HepG2 (cell line): ENCODE results near the gene HOXA10. TPM values are rescaled to one million over a fixed set of nuclear protein-coding genes. Genes with fewer than 3 reads are reported as not detected.
A peak's percentile ranks its signal among the peaks of the same experiment; 100 is the strongest.

Experiments used
- ARID4A ChIP-seq: sonication (generic); formaldehyde crosslinking; IDR thresholded peaks from 2 replicates; pipeline ENCODE4 v1.5.0; 2020; ENCODE audit warnings: mild to moderate bottlenecking, missing genetic modification reagents, borderline replicate concordance
- ARNT2 ChIP-seq: sonication (generic); formaldehyde crosslinking; IDR thresholded peaks from 2 replicates; pipeline ENCODE4 v1.8.0; 2022; ENCODE audit warnings: mild to moderate bottlenecking, low read depth, missing genetic modification reagents, moderate library complexity
- GMEB1 ChIP-seq: sonication (generic); formaldehyde crosslinking; IDR thresholded peaks from 2 replicates; pipeline ENCODE4 v1.5.1; 2020; ENCODE audit warnings: missing genetic modification reagents, mild to moderate bottlenecking, borderline replicate concordance
- HDAC2 ChIP-seq: sonication (generic); formaldehyde crosslinking; IDR thresholded peaks from 2 replicates; pipeline ENCODE4 v1.4.0; 2020; ENCODE audit warnings: missing genetic modification reagents
- JARID2 ChIP-seq: sonication (generic); formaldehyde crosslinking; IDR thresholded peaks from 2 replicates; pipeline ENCODE4 v1.8.1; 2023; ENCODE audit warnings: missing genetic modification reagents, inconsistent platforms; ENCODE audit not compliant: insufficient replicate concordance
- LCORL ChIP-seq, 2 experiments: fragments of 450-650 bp in 1 of 2; sonication (generic) in 1 of 2; formaldehyde crosslinking in 1 of 2; IDR thresholded peaks; 2 replicates each; pipeline versions ENCODE4 v1.5.0 to v1.6.1; 2017 to 2020; ENCODE audit warnings: antibody characterized with exemption in 1 of 2, missing genetic modification reagents in 1 of 2
- MYC ChIP-seq: sonication (generic); formaldehyde crosslinking; IDR thresholded peaks from 2 replicates; pipeline ENCODE4 v1.9.0; 2021; ENCODE audit warnings: missing genetic modification reagents, borderline replicate concordance
- NFRKB ChIP-seq: fragments of 450-650 bp; IDR thresholded peaks from 2 replicates; pipeline ENCODE4 v1.6.1; 2017
- POLR2G ChIP-seq: fragments of 200-400 bp; formaldehyde crosslinking; IDR thresholded peaks from 2 replicates; pipeline ENCODE4 v1.6.1; 2018; ENCODE audit warnings: mild to moderate bottlenecking, low read depth, low read length, moderate library complexity
- SMAD1 ChIP-seq: sonication (generic); formaldehyde crosslinking; IDR thresholded peaks from 2 replicates; pipeline ENCODE4 v1.4.0; 2020; ENCODE audit warnings: missing genetic modification reagents, low read depth, mild to moderate bottlenecking, borderline replicate concordance
- ZNF777 ChIP-seq: sonication (generic); formaldehyde crosslinking; IDR thresholded peaks from 2 replicates; pipeline ENCODE4 v1.4.0; 2020; ENCODE audit warnings: missing genetic modification reagents
- ZNF781 ChIP-seq: sonication (generic); formaldehyde crosslinking; IDR thresholded peaks from 2 replicates; pipeline ENCODE4 v1.5.1; 2020; ENCODE audit warnings: borderline replicate concordance, mild to moderate bottlenecking, missing genetic modification reagents; ENCODE audit errors: not compliant biosample characterization
- ZSCAN21 ChIP-seq: sonication (generic); formaldehyde crosslinking; IDR thresholded peaks from 2 replicates; pipeline ENCODE4 v1.8.0; 2022; ENCODE audit warnings: mild to moderate bottlenecking, missing genetic modification reagents, moderate library complexity, borderline replicate concordance
- ZSCAN9 ChIP-seq: IDR thresholded peaks from 2 replicates; pipeline ENCODE4 v1.6.1; 2016; ENCODE audit warnings: borderline replicate concordance
- polyA plus RNA-seq, 8 experiments: library from polyadenylated mRNA; depleted of rRNA in 3 of 8; stranded (reverse) in 7 of 8; unstranded in 1 of 8; fragments of >200 nt; fragmentation: Illumina TruSeq in 4 of 8; extraction: Trizol in 4 of 8; gene quantifications; 2 replicates each; pipeline versions ENCODE4 v1.2.1 to v1.2.3, GENCODE V29; 2011 to 2016; ENCODE audit warnings: low read depth in 4 of 8, missing spikeins in 1 of 8, mixed read lengths in 1 of 8; ENCODE audit not compliant: insufficient read depth in 1 of 8
- total RNA-seq, 5 experiments: library from RNA; depleted of rRNA; stranded (reverse); fragments of >200 nt; fragmentation: Illumina TruSeq; extraction: Trizol; gene quantifications; 2 replicates each; pipeline ENCODE4 v1.2.3, GENCODE V29; 2016; ENCODE audit warnings: low read depth in 1 of 5
- TF ChIP-seq, protein P1 (sequence below): sonication (generic); formaldehyde crosslinking; IDR thresholded peaks from 2 replicates; pipeline ENCODE4 v1.8.0; 2022; ENCODE audit warnings: mild to moderate bottlenecking, missing genetic modification reagents; ENCODE audit not compliant: insufficient replicate concordance
- TF ChIP-seq, protein P2 (sequence below): sonication (generic); formaldehyde crosslinking; IDR thresholded peaks from 2 replicates; pipeline ENCODE4 v1.5.1; 2020; ENCODE audit warnings: missing genetic modification reagents, mild to moderate bottlenecking, borderline replicate concordance

The HOXA10 gene
- total and polyA plus RNA-seq, 2 of the 13 experiments (the other 11 are each of a cell fraction or from before 2014, with no cell fraction given), result not detected

- TF ChIP-seq ARID4A (CRISPR knock-in tag) (peak; percentile 69; the same call in 1 of the 2 replicates), ZSCAN21 (0 out of 2 replicates have a peak, but pooled peaks have one; percentile 68), ZSCAN9 (CRISPR knock-in tag) (peak; percentile 44; the same call in 1 of the 2 replicates), GMEB1 (CRISPR knock-in tag) (peak; percentile 42; the same call in 1 of the 2 replicates), MYC (CRISPR knock-in tag) (peak; percentile 46; the same call in 1 of the 2 replicates), JARID2 (CRISPR knock-in tag) (peak; percentile 37), POLR2G (peak; percentile 26; the same call in 1 of the 2 replicates), ZNF777 (CRISPR knock-in tag) (peak; percentile 44; the same call in 1 of the 2 replicates), ZNF781 (CRISPR knock-in tag) (peak; percentile 79), SMAD1 (CRISPR knock-in tag) (peak; percentile 4; the same call in 1 of the 2 replicates), NFRKB (no peak), HDAC2 (CRISPR knock-in tag) (0 out of 2 replicates have a peak, but pooled peaks have one; percentile 31), LCORL (IDR thresholded peaks at IDR 0.05) (no peak), LCORL (CRISPR knock-in tag; IDR thresholded peaks at IDR 0.05) (peak; percentile 45; the same call in 1 of the 2 replicates), ARNT2 (CRISPR knock-in tag) (peak; percentile 72; the same call in 1 of the 2 replicates)
- TF ChIP-seq, protein P1, sequence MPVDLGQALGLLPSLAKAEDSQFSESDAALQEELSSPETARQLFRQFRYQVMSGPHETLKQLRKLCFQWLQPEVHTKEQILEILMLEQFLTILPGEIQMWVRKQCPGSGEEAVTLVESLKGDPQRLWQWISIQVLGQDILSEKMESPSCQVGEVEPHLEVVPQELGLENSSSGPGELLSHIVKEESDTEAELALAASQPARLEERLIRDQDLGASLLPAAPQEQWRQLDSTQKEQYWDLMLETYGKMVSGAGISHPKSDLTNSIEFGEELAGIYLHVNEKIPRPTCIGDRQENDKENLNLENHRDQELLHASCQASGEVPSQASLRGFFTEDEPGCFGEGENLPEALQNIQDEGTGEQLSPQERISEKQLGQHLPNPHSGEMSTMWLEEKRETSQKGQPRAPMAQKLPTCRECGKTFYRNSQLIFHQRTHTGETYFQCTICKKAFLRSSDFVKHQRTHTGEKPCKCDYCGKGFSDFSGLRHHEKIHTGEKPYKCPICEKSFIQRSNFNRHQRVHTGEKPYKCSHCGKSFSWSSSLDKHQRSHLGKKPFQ (CRISPR knock-in tag), result peak; percentile 50
- TF ChIP-seq, protein P2, sequence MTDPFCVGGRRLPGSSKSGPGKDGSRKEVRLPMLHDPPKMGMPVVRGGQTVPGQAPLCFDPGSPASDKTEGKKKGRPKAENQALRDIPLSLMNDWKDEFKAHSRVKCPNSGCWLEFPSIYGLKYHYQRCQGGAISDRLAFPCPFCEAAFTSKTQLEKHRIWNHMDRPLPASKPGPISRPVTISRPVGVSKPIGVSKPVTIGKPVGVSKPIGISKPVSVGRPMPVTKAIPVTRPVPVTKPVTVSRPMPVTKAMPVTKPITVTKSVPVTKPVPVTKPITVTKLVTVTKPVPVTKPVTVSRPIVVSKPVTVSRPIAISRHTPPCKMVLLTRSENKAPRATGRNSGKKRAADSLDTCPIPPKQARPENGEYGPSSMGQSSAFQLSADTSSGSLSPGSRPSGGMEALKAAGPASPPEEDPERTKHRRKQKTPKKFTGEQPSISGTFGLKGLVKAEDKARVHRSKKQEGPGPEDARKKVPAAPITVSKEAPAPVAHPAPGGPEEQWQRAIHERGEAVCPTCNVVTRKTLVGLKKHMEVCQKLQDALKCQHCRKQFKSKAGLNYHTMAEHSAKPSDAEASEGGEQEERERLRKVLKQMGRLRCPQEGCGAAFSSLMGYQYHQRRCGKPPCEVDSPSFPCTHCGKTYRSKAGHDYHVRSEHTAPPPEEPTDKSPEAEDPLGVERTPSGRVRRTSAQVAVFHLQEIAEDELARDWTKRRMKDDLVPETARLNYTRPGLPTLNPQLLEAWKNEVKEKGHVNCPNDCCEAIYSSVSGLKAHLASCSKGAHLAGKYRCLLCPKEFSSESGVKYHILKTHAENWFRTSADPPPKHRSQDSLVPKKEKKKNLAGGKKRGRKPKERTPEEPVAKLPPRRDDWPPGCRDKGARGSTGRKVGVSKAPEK (CRISPR knock-in tag), result 0 out of 2 replicates have a peak, but pooled peaks have one; percentile 9
These were observed 23.4 kb downstream of the HOXA10 start (continued) for GRCh38 chr7:27150568-27151340.
